HCT116 (cell line): ENCODE data around the gene CYP4F2. TPM values are rescaled to one million over a fixed set of nuclear protein-coding genes. Genes with fewer than 3 reads are reported as not detected.
"Not testable (repeated sequence)": the region's sequence is repeated elsewhere in the genome, so short reads cannot be mapped to it uniquely, and the experiment has no call there.

Source experiments
- ATAC-seq: fragments of 200-7000 bp; cut with Tn5 transposase; 2 replicates; pipeline ENCODE4 v1.9.1; 2020; ENCODE audit warnings: mild to moderate bottlenecking, moderate library complexity
- BruUV-seq: library from RNA; stranded (reverse); fragments of 400-500 nt; replicated peaks from 2 replicates; lab custom pipeline; 2021; lab: Mats Ljungman, UMichigan
- CTCF ChIA-PET: fragments of 300-600 bp; sonication (Branson Sonifier 250); formaldehyde crosslinking; loops from one replicate; lab custom pipeline; 2021; ENCODE audit warnings: antibody characterized with exemption; lab: Charles Lee
- POLR2A ChIA-PET: fragments of 300-600, 350-600 bp; sonication (Branson Sonifier 250); formaldehyde crosslinking; loops from one replicate; lab custom pipeline; 2021; ENCODE audit warnings: antibody characterized with exemption; lab: Charles Lee
- RAD21 ChIA-PET, 2 experiments: fragments of 300-600 bp; sonication (Branson Sonifier 250); formaldehyde crosslinking; loops; one replicate each; lab custom pipeline; 2023; ENCODE audit warnings: low total read pairs in 2 of 2; ENCODE audit not compliant: uncharacterized antibody in 2 of 2, unreplicated experiment in 2 of 2, low non-redundant PET in 1 of 2; lab: Charles Lee
- DNase-seq: peaks from one replicate; pipeline ENCODE4 v3.0.0-alpha.2; 2010; ENCODE audit warnings: low read depth, low spot score
- H2AFZ ChIP-seq: fragments of 200-600 bp; shearing (Covaris generic), sonication (generic); 2 replicates; pipeline ENCODE4 v1.6.1; 2017; ENCODE audit warnings: low read depth, mixed run types, mixed read lengths, antibody characterized with exemption, low read length; ENCODE audit not compliant: poor library complexity, severe bottlenecking
- H3K27ac ChIP-seq: 2 replicates; pipeline ENCODE4 v1.5.1; 2012; ENCODE audit warnings: low read depth, low read length
- H3K27me3 ChIP-seq: fragments of 200-600 bp; sonication (generic); 2 replicates; pipeline ENCODE4 v1.6.1; 2016; ENCODE audit warnings: mixed run types, low read length, mixed read lengths; ENCODE audit not compliant: insufficient read depth
- H3K36me3 ChIP-seq, 2 experiments: fragments of 200-500 bp in 1 of 2; fragments of 200-600 bp in 1 of 2; sonication (Bioruptor generic) in 1 of 2; sonication (generic) in 1 of 2; 2 replicates each; pipeline versions ENCODE4 v1.5.1 to v1.6.1; 2014 to 2016; ENCODE audit warnings: low read length in 2 of 2, inconsistent platforms in 1 of 2, mixed read lengths in 1 of 2, mixed run types in 1 of 2; ENCODE audit not compliant: insufficient read depth in 2 of 2, control insufficient read depth in 1 of 2
- H3K4me1 ChIP-seq, 2 experiments: fragments of 200-600 bp in 1 of 2; sonication (generic) in 1 of 2; 2 replicates each; pipeline versions ENCODE4 v1.5.1 to v1.6.1; 2012 to 2017; ENCODE audit warnings: low read length in 2 of 2, inconsistent platforms in 1 of 2, mild to moderate bottlenecking in 1 of 2, mixed read lengths in 1 of 2, mixed run types in 1 of 2, moderate library complexity in 1 of 2; ENCODE audit not compliant: insufficient read depth in 2 of 2, control insufficient read depth in 1 of 2
- H3K4me2 ChIP-seq: fragments of 200-600 bp; sonication (generic); 2 replicates; pipeline ENCODE4 v1.6.1; 2017; ENCODE audit warnings: mixed run types, low read length, mixed read lengths
- H3K4me3 ChIP-seq, 2 experiments: fragments of 200-600 bp in 1 of 2; sonication (generic) in 1 of 2; replicated peaks in 1 of 2; 2 replicates each; pipeline ENCODE4 v1.5.1; 2011 to 2016; ENCODE audit warnings: low read length in 2 of 2, control low read depth in 1 of 2, low read depth in 1 of 2, mild to moderate bottlenecking in 1 of 2, mixed read lengths in 1 of 2, mixed run types in 1 of 2
- H3K79me2 ChIP-seq: fragments of 200-600 bp; sonication (generic); 2 replicates; pipeline ENCODE4 v1.6.1; 2017; ENCODE audit warnings: mild to moderate bottlenecking, mixed run types, low read length, moderate library complexity, mixed read lengths; ENCODE audit not compliant: insufficient read depth
- H3K9ac ChIP-seq: fragments of 200-600 bp; sonication (generic); 2 replicates; pipeline ENCODE4 v1.6.1; 2016; ENCODE audit warnings: low read length, mixed read lengths
- H3K9me2 ChIP-seq: fragments of 200-600 bp; sonication (generic), shearing (Covaris generic); 2 replicates; pipeline ENCODE4 v1.6.1; 2017; ENCODE audit warnings: mixed run types, mild to moderate bottlenecking, moderate library complexity; ENCODE audit not compliant: insufficient read depth
- H3K9me3 ChIP-seq, 2 experiments: fragments of 200-500 bp in 1 of 2; fragments of 200-600 bp in 1 of 2; sonication (Bioruptor generic) in 1 of 2; sonication (generic) in 1 of 2; 2 replicates each; pipeline ENCODE4 v1.6.1; 2014 to 2017; ENCODE audit warnings: low read length in 2 of 2, mixed read lengths in 2 of 2, inconsistent platforms in 1 of 2, low read depth in 1 of 2, mild to moderate bottlenecking in 1 of 2, mixed run types in 1 of 2, moderate library complexity in 1 of 2; ENCODE audit not compliant: control insufficient read depth in 1 of 2, insufficient read depth in 1 of 2
- H4K20me1 ChIP-seq: fragments of 200-600 bp; sonication (generic), shearing (Covaris generic); 2 replicates; pipeline ENCODE4 v1.6.1; 2017; ENCODE audit warnings: mixed run types, mild to moderate bottlenecking, moderate library complexity; ENCODE audit not compliant: insufficient read depth
- ATF3 ChIP-seq: IDR thresholded peaks from 2 replicates; pipeline ENCODE4 v1.6.1; 2012
- CBX3 ChIP-seq: IDR thresholded peaks from 2 replicates; pipeline ENCODE4 v1.6.1; 2012; ENCODE audit warnings: low read depth
- EGR1 ChIP-seq: IDR thresholded peaks from 2 replicates; pipeline ENCODE4 v1.6.1; 2012; ENCODE audit warnings: low read depth
- EZH2phosphoT487 ChIP-seq: fragments of 200-600 bp; IDR thresholded peaks from 2 replicates; pipeline ENCODE4 v1.6.1; 2018; ENCODE audit warnings: antibody characterized with exemption, borderline replicate concordance
- POLR2A ChIP-seq: IDR thresholded peaks from 2 replicates; pipeline ENCODE4 v1.7.0; 2011; ENCODE audit warnings: borderline replicate concordance; ENCODE audit not compliant: insufficient read depth, insufficient read length; ENCODE audit errors: extremely low read depth
- POLR2AphosphoS5 ChIP-seq: IDR thresholded peaks from 2 replicates; pipeline ENCODE4 v1.6.1; 2011; ENCODE audit warnings: mild to moderate bottlenecking, low read depth, low read length, moderate library complexity
- SIN3A ChIP-seq: IDR thresholded peaks from 2 replicates; pipeline ENCODE4 v1.6.1; 2012; ENCODE audit warnings: low read depth
- SP1 ChIP-seq: IDR thresholded peaks from 2 replicates; pipeline ENCODE4 v1.6.1; 2012; ENCODE audit warnings: low read depth
- ZFX ChIP-seq: fragments of 450-650 bp; IDR thresholded peaks from 2 replicates; pipeline ENCODE4 v1.6.1; 2017
- intact Hi-C: fragments of 100-400 bp; cut with micrococcal nuclease; formaldehyde crosslinking; loops from 2 replicates; pipeline ENCODE4 v1.10.0; 2022
- total RNA-seq: library from RNA; stranded (reverse); gene quantifications from one replicate; pipeline ENCODE4 v1.2.1, GENCODE V29; 2021; ENCODE audit not compliant: unreplicated experiment
- TF ChIP-seq, protein P1 (sequence below): IDR thresholded peaks from 2 replicates; pipeline ENCODE4 v1.6.1; 2012; ENCODE audit warnings: low read depth

The CYP4F2 gene
- total RNA-seq, 1 experiment from 2014 or later: 1.1 TPM

DNA sequence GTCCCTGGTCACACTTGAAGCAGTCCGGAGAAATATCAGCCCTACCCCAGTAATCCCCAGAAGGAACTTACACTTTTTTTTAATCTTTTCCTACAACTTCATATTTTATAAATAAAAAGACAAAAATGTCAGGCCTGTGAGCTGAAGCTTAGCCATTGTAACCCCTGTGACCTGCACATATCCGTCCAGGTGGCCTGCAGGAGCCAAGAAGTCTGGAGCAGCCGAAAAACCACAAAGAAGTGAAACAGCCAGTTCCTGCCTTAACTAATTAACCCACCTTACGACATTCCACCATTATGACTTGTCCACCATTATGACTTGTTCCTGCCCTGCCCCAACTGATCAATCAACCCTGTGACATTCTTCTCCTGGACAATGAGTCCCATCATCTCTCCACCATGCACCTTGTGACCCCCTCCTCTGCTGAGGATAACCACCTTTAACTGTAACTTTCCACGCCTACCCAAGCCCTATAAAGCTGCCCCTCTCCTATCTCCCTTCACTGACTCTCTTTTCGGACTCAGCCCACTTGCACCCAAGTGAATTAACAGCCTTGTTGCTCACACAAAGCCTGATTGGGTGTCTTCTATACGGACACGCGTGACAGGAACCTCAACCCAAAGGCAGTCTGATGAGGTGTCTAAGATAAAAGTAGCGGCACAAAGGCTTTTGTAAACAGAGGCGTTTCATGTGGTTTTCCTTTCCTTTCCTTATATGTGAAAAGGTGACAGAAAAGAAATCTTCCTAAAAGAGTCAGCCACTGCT is 62.1 kb downstream of the CYP4F2 start (continued):
- TF ChIP-seq EGR1: 0 out of 2 replicates have a peak, but pooled peaks have one; percentile 42
- peak; percentile 97; the same call in 1 of the 2 replicates for TF ChIP-seq SIN3A

GRCh38 chr19:15834232-15834631 is 63.6 kb downstream of the CYP4F2 start:
- H3K9me3 ChIP-seq, H3K9me2 ChIP-seq, intact Hi-C loops, RAD21 ChIA-PET, H3K27me3 ChIP-seq, H2AFZ ChIP-seq, BruUV-seq, CTCF ChIA-PET, H3K4me3 ChIP-seq, ATAC-seq, H4K20me1 ChIP-seq, DNase-seq: not testable (repeated sequence)
- Histone ChIP-seq H3K9ac (peak overlapping the region; percentile 97), H3K27ac (peak overlapping the region; percentile 100), H3K36me3 (peaks cover 0 to 46% of the 10 kb centered on the region in 2 experiments; a peak in 2 of 4 replicates), H3K79me2 (peaks cover 55% of the 10 kb centered on the region), H3K4me2 (peak overlapping the region; percentile 77), H3K4me1 (peaks cover 74 to 100% of the 10 kb centered on the region in 2 experiments)
- POLR2A ChIA-PET: interaction anchor here (1.6 to 4.2 kb wide), 3 partner anchors 8 to 194 kb away, joined by 3 to 60 read pairs (median 3); partner anchors contain the start of gene CYP4F3

DNA sequence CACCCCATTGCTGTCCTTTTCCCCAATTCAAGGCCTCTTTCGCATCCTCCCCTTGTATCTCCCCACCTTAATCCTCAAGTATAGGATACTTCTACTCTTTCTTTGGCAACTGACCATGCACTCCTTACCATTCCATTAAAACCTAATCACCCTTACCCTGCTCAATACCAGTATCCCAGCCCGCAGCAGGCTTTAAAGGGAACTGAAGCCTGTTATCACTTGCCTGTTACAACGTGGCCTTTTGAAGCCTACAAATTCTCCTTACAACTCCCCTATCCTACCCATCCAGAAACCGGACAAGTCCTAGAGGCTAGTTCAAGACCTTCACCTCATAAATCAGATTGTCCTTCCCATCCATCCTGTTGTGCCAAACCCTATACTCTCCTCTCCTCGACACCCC is 66.2 kb downstream of the CYP4F2 start:
- H3K79me2 ChIP-seq: peaks cover 67% of the 10 kb centered on the region
- BruUV-seq: no TSS peak
- no peaks in the 10 kb centered on the region for H3K27me3 ChIP-seq
- H3K27ac ChIP-seq: peak overlapping the region; percentile 100
- no peaks in the 10 kb centered on the region for H4K20me1 ChIP-seq
- no peak overlapping the region for H2AFZ ChIP-seq
- peak overlapping the region in 1 of 2 experiments; percentile 14; a peak in 3 of 4 replicates for H3K4me3 ChIP-seq
- peak overlapping the region; percentile 97 for H3K9ac ChIP-seq
- H3K4me1 ChIP-seq: peaks cover 79 to 100% of the 10 kb centered on the region in 2 experiments
- ChIA-PET CTCF (no interaction called here), POLR2A (interaction anchor here (1.2 to 1.6 kb wide), 2 partner anchors 12 kb away, joined by 3 to 4 read pairs; no protein-coding TSS in a partner anchor), RAD21 (no interaction called here)
- H3K36me3 ChIP-seq: peaks cover 0 to 46% of the 10 kb centered on the region in 2 experiments; a peak in 2 of 4 replicates
- TF ChIP-seq POLR2AphosphoS5 (no peak; the same call in 1 of the 2 replicates), SP1 (no peak), ZFX (no peak), POLR2A (no peak), EZH2phosphoT487 (no peak), ATF3 (no peak), CBX3 (no peak)
- TF ChIP-seq, protein P1, sequence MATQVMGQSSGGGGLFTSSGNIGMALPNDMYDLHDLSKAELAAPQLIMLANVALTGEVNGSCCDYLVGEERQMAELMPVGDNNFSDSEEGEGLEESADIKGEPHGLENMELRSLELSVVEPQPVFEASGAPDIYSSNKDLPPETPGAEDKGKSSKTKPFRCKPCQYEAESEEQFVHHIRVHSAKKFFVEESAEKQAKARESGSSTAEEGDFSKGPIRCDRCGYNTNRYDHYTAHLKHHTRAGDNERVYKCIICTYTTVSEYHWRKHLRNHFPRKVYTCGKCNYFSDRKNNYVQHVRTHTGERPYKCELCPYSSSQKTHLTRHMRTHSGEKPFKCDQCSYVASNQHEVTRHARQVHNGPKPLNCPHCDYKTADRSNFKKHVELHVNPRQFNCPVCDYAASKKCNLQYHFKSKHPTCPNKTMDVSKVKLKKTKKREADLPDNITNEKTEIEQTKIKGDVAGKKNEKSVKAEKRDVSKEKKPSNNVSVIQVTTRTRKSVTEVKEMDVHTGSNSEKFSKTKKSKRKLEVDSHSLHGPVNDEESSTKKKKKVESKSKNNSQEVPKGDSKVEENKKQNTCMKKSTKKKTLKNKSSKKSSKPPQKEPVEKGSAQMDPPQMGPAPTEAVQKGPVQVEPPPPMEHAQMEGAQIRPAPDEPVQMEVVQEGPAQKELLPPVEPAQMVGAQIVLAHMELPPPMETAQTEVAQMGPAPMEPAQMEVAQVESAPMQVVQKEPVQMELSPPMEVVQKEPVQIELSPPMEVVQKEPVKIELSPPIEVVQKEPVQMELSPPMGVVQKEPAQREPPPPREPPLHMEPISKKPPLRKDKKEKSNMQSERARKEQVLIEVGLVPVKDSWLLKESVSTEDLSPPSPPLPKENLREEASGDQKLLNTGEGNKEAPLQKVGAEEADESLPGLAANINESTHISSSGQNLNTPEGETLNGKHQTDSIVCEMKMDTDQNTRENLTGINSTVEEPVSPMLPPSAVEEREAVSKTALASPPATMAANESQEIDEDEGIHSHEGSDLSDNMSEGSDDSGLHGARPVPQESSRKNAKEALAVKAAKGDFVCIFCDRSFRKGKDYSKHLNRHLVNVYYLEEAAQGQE: no peak
- intact Hi-C loops: no loop called here
- no peaks in the 10 kb centered on the region for H3K9me3 ChIP-seq
- H3K4me2 ChIP-seq: peak overlapping the region; percentile 77
- no peaks in the 10 kb centered on the region for H3K9me2 ChIP-seq
- DNase-seq (no peak), ATAC-seq (no peak)
